Germinal center (tissue), 1 donor: ENCODE data around the gene C1QTNF6.
A peak's percentile ranks its signal among the peaks of the same experiment; 100 is the strongest.

Experiments used
- DNase-seq: peaks from one replicate; pipeline ENCODE4 v3.0.0; 2012; ENCODE audit warnings: mixed read lengths, low spot score

The C1QTNF6 gene

GRCh38 chr22:37141971-37142370, 46.1 kb downstream of the C1QTNF6 start:
- no peak for DNase-seq

DNA sequence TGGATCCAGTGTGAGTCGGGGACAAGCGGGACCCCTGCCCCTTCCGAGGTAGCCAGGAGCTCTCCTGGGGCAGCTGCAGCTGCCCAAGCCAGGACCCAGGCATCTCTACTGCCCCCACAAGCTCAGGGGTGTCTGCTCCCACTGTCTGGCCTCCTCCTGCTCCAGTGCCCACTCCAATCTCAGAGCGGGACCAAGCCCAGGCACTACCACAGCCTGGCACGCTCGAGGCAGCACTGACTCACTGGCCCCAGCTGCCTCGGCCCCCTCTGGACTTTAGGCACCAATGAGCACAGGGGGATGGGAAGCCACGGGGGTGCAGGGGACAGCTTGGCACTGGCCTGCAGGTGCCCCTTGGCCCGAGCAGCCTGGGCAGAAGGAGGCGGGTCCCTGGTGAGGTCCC, 46.6 kb downstream of the C1QTNF6 start:
- no peak for DNase-seq

DNA sequence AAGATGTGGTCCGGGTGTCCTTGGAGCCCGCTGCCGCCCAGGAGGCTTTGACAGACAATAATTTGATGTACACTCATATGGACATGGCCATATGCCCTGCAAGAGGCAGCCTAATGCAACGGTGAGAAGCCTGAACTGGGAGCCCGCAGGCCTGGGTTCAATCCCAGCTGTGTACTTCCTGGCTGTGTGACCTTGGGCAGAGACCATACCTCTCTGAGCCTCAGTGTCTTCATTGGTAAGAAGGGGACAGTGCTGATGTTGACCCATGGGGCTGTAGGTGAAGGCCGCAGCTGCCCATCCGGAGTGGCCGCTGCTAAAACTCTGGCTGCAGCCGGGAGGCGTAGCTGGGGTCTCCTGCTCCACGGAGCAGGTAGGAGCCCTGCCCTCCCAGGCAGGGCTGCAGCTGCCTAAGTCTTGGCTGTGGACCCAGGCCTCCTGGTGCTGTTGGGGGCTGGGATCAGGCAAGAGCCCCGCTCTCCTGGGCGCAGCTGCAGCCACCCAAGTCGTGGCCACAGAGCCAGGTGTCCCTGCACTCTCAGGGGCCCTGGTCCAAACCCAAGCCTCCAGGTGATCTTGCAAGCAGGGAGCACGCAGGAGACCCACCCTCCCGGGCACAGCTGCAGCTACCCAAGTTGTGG, 47.2 kb downstream of the C1QTNF6 start:
- no peak for DNase-seq

- peak; percentile 57 for DNase-seq
Measured at GRCh38 chr22:37139762-37140161, 48.3 kb downstream of the C1QTNF6 start.

- DNase-seq = no peak
Measured at GRCh38 chr22:37138849-37139561, 49.0 kb downstream of the C1QTNF6 start.

DNA sequence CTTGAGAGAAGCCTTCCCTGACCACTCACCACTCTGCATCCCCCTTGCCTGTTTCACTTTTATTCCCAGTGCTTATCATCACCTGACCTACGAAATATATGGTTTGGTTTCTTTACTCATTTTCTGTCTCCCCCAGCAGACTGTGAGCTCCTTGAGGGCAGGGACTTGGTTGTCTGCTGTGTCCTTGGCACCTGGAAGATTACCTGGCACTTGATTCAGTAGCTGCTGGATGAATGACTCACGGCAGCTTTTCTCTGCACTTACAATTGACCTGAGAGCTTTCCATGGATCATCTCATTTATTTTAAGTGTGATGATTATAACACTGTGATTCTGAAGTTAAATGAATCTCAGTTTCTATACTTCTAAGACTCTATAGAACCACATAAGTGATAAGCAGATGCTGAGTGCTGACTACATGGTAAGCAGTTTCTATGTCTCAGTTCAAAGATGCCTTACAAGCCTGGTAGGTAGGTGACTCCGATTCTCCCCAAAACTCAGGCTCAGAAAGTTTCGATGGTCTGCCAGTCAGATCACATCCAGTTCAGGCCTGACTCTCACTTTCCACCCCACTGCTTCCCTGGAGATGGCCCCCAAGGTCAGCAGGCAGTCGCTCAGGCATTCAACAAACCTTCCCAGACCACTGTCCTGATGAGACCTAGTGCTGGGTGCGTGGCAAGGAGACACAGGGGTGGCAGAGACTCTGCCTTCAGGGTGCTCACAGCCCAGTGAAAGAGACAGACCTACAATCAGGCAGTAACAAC, 50.0 kb downstream of the C1QTNF6 start:
- no peak for DNase-seq

GRCh38 chr22:37137131-37137530, 50.9 kb downstream of the C1QTNF6 start:
- DNase-seq = no peak

- no peak for DNase-seq
Measured at GRCh38 chr22:37135023-37135422, 53.0 kb downstream of the C1QTNF6 start.

DNA sequence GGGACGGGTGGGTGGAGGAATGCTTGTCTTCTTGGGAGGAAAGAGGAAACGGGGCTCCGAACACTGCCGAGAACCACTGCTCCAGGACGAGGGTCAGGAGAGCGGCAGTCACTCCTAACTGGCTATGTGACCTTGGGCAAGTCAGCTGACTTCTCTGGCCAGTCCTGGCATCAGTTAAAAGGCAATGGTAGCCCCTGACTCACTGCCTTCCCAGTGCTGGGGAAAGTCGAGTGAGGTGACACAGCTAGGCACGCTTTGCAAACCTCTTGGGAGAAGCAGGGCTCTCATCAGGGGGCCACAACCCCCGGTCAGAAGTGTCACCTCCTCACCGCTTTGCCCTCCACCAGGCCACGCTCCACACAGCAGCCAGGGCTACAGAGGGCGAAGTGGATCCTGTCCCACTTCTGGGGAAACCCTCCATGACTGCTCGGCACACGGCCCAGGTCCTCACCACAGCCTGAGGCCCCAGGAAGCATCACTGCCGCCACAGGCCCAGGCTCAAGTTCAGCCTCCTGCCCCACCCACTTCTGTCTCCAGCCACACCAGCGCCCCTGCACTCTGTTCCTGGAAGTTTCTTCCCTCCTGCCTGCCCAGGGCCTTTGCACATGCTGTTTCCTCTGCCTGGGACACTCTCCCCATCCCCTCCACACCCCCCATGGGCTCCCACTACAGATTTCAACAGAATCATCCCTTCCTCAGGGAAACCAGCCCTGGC, 54.6 kb downstream of the C1QTNF6 start:
- no peak for DNase-seq

- no peak for DNase-seq
Measured at GRCh38 chr22:37132773-37133172, 55.3 kb downstream of the C1QTNF6 start.
